Measurements from ENCODE around the gene DTD1. TPM values are rescaled to one million over a fixed set of nuclear protein-coding genes. Genes with fewer than 3 reads are reported as not detected.

DTD1 gene
- total and polyA plus RNA-seq, 2 experiments from 2014 or later, result 73.3 to 77.7 TPM

- Histone ChIP-seq H3K36me3 (ENCODE audit: low read depth) (peaks cover 13% of the 10 kb centered on the region; the same call in 1 of the 2 replicates), H3K4me1 (ENCODE audit: insufficient read depth) (peaks cover 6% of the 10 kb centered on the region; the same call in 1 of the 2 replicates), H3K9me2 (ENCODE audit: insufficient read depth) (no peaks in the 10 kb centered on the region), H3K9ac (peak overlapping the region; percentile 89), H2AFZ (peak overlapping the region; percentile 97), H3F3A (ENCODE audit: insufficient read depth) (peaks cover 21% of the 10 kb centered on the region; the same call in 1 of the 2 replicates), H3K27ac (peak overlapping the region; percentile 64), H3K4me2 (ENCODE audit: unreplicated experiment) (peak overlapping the region; percentile 91), H3K79me2 (ENCODE audit: insufficient read depth) (peaks cover 34% of the 10 kb centered on the region), H3K27me3 (replicated peaks; ENCODE audit: insufficient read depth) (no peaks in the 10 kb centered on the region), H3K9me3 (ENCODE audit: low read depth) (no peaks in the 10 kb centered on the region), H3K4me3 (peak overlapping the region; percentile 86), H4K20me1 (ENCODE audit: insufficient read depth) (no peaks in the 10 kb centered on the region)
- 1% methylated on average over 6 of the region's 6 CpGs for WGBS, 2 experiments (ENCODE audit: low coverage in 1 of 2, low lambda C conversion rate in 2 of 2, missing lambda C conversion rate in 2 of 2)
- in situ Hi-C loops (cut with MboI), result no loop called here
- TF ChIP-seq EZH2phosphoT487 (IDR thresholded peaks at IDR 0.05; ENCODE audit: insufficient read depth, low read depth) (no peak), EZH2 (IDR thresholded peaks at IDR 0.05; ENCODE audit: insufficient read depth, poor library complexity, severe bottlenecking) (no peak)
- peak; percentile 57 for DNase-seq
Measured at GRCh38 chr20:18567739-18568091, 20.1 kb upstream of the DTD1 start.

- H4K20me1 ChIP-seq (ENCODE audit: insufficient read depth), result no peaks in the 10 kb centered on the region
- TF ChIP-seq EZH2phosphoT487 (IDR thresholded peaks at IDR 0.05; ENCODE audit: insufficient read depth, low read depth), result no peak
- TF ChIP-seq EZH2 (IDR thresholded peaks at IDR 0.05; ENCODE audit: insufficient read depth, poor library complexity, severe bottlenecking), result no peak
- no peak overlapping the region for H2AFZ ChIP-seq
- no peak overlapping the region for H3K4me2 ChIP-seq (ENCODE audit: unreplicated experiment)
- H3K9me2 ChIP-seq (ENCODE audit: insufficient read depth), result no peaks in the 10 kb centered on the region
- no peaks in the 10 kb centered on the region for H3K27me3 ChIP-seq (replicated peaks; ENCODE audit: insufficient read depth)
- no peak overlapping the region for H3K9ac ChIP-seq
- in situ Hi-C loops (cut with MboI), result no loop called here
- no peak overlapping the region for H3K27ac ChIP-seq
- DNase-seq, result no peak
- WGBS, 2 experiments (ENCODE audit: low coverage in 1 of 2, low lambda C conversion rate in 2 of 2, missing lambda C conversion rate in 2 of 2), result 95 to 96% methylated on average over 2 of the region's 2 CpGs
- peaks cover 14% of the 10 kb centered on the region; the same call in 1 of the 2 replicates for H3F3A ChIP-seq (ENCODE audit: insufficient read depth)
- H3K4me1 ChIP-seq (ENCODE audit: insufficient read depth), result peaks cover 6% of the 10 kb centered on the region; the same call in 1 of the 2 replicates
- H3K36me3 ChIP-seq (ENCODE audit: low read depth), result peaks cover 13% of the 10 kb centered on the region; the same call in 1 of the 2 replicates
- no peak overlapping the region for H3K4me3 ChIP-seq
- H3K9me3 ChIP-seq (ENCODE audit: low read depth), result no peaks in the 10 kb centered on the region
- peaks cover 34% of the 10 kb centered on the region for H3K79me2 ChIP-seq (ENCODE audit: insufficient read depth)
Measured at GRCh38 chr20:18571009-18571408, 16.8 kb upstream of the DTD1 start.

- H3K9ac ChIP-seq, result no peak overlapping the region
- no peaks in the 10 kb centered on the region for H4K20me1 ChIP-seq (ENCODE audit: insufficient read depth)
- no peaks in the 10 kb centered on the region for H3K9me2 ChIP-seq (ENCODE audit: insufficient read depth)
- H3K27me3 ChIP-seq (replicated peaks; ENCODE audit: insufficient read depth), result no peaks in the 10 kb centered on the region
- no peak for DNase-seq
- peaks cover 34% of the 10 kb centered on the region for H3K79me2 ChIP-seq (ENCODE audit: insufficient read depth)
- no peak overlapping the region for H2AFZ ChIP-seq
- TF ChIP-seq EZH2 (IDR thresholded peaks at IDR 0.05; ENCODE audit: insufficient read depth, poor library complexity, severe bottlenecking) (no peak), EZH2phosphoT487 (IDR thresholded peaks at IDR 0.05; ENCODE audit: insufficient read depth, low read depth) (no peak)
- in situ Hi-C loops (cut with MboI), result no loop called here
- H3K27ac ChIP-seq, result no peak overlapping the region
- 93 to 97% methylated on average over 2 of the region's 2 CpGs for WGBS, 2 experiments (ENCODE audit: low coverage in 1 of 2, low lambda C conversion rate in 2 of 2, missing lambda C conversion rate in 2 of 2)
- H3K4me1 ChIP-seq (ENCODE audit: insufficient read depth), result peaks cover 1% of the 10 kb centered on the region; the same call in 1 of the 2 replicates
- peaks cover 10% of the 10 kb centered on the region; the same call in 1 of the 2 replicates for H3F3A ChIP-seq (ENCODE audit: insufficient read depth)
- no peaks in the 10 kb centered on the region for H3K9me3 ChIP-seq (ENCODE audit: low read depth)
- peaks cover 13% of the 10 kb centered on the region; the same call in 1 of the 2 replicates for H3K36me3 ChIP-seq (ENCODE audit: low read depth)
- H3K4me3 ChIP-seq, result no peak overlapping the region
- no peak overlapping the region for H3K4me2 ChIP-seq (ENCODE audit: unreplicated experiment)
Measured at GRCh38 chr20:18571578-18571977, 16.3 kb upstream of the DTD1 start.

GRCh38 chr20:18577942-18578341, 9.9 kb upstream of the DTD1 start:
- 73 to 77% methylated on average over 6 of the region's 6 CpGs for WGBS, 2 experiments (ENCODE audit: low coverage in 1 of 2, low lambda C conversion rate in 2 of 2, missing lambda C conversion rate in 2 of 2)
- Histone ChIP-seq H2AFZ (no peak overlapping the region), H3F3A (ENCODE audit: insufficient read depth) (no peaks in the 10 kb centered on the region), H3K4me3 (no peak overlapping the region), H3K36me3 (ENCODE audit: low read depth) (no peaks in the 10 kb centered on the region), H3K4me2 (ENCODE audit: unreplicated experiment) (no peak overlapping the region), H3K4me1 (ENCODE audit: insufficient read depth) (no peaks in the 10 kb centered on the region), H3K9me3 (ENCODE audit: low read depth) (no peaks in the 10 kb centered on the region), H3K27ac (no peak overlapping the region), H3K9ac (no peak overlapping the region), H3K27me3 (replicated peaks; ENCODE audit: insufficient read depth) (no peaks in the 10 kb centered on the region), H3K79me2 (ENCODE audit: insufficient read depth) (no peaks in the 10 kb centered on the region), H4K20me1 (ENCODE audit: insufficient read depth) (no peaks in the 10 kb centered on the region), H3K9me2 (ENCODE audit: insufficient read depth) (no peaks in the 10 kb centered on the region)
- no peak for DNase-seq
- in situ Hi-C loops (cut with MboI), result no loop called here
- TF ChIP-seq EZH2 (IDR thresholded peaks at IDR 0.05; ENCODE audit: insufficient read depth, poor library complexity, severe bottlenecking) (no peak), EZH2phosphoT487 (IDR thresholded peaks at IDR 0.05; ENCODE audit: insufficient read depth, low read depth) (no peak)

GRCh38 chr20:18578581-18578980, 9.3 kb upstream of the DTD1 start:
- no peaks in the 10 kb centered on the region for H3K9me3 ChIP-seq (ENCODE audit: low read depth)
- no peak overlapping the region for H3K27ac ChIP-seq
- H3K9me2 ChIP-seq (ENCODE audit: insufficient read depth), result no peaks in the 10 kb centered on the region
- no peaks in the 10 kb centered on the region for H3K4me1 ChIP-seq (ENCODE audit: insufficient read depth)
- no peaks in the 10 kb centered on the region for H3K27me3 ChIP-seq (replicated peaks; ENCODE audit: insufficient read depth)
- H3K9ac ChIP-seq, result no peak overlapping the region
- no peaks in the 10 kb centered on the region for H3K36me3 ChIP-seq (ENCODE audit: low read depth)
- H3K79me2 ChIP-seq (ENCODE audit: insufficient read depth), result no peaks in the 10 kb centered on the region
- no peak overlapping the region for H3K4me3 ChIP-seq
- in situ Hi-C loops (cut with MboI), result no loop called here
- H3F3A ChIP-seq (ENCODE audit: insufficient read depth), result no peaks in the 10 kb centered on the region
- no peaks in the 10 kb centered on the region for H4K20me1 ChIP-seq (ENCODE audit: insufficient read depth)
- no peak overlapping the region for H3K4me2 ChIP-seq (ENCODE audit: unreplicated experiment)
- no peak for DNase-seq
- no peak overlapping the region for H2AFZ ChIP-seq
- TF ChIP-seq EZH2phosphoT487 (IDR thresholded peaks at IDR 0.05; ENCODE audit: insufficient read depth, low read depth) (no peak), EZH2 (IDR thresholded peaks at IDR 0.05; ENCODE audit: insufficient read depth, poor library complexity, severe bottlenecking) (no peak)
- 73 to 74% methylated on average over 6 of the region's 6 CpGs for WGBS, 2 experiments (ENCODE audit: low coverage in 1 of 2, low lambda C conversion rate in 2 of 2, missing lambda C conversion rate in 2 of 2)
